SH-SY5Y (cell line): ENCODE data around the gene ZFP14.

Source experiments
- GATA2 ChIP-seq: IDR thresholded peaks from 2 replicates; pipeline ENCODE4 v1.6.1; 2011; ENCODE audit warnings: mild to moderate bottlenecking, low read depth, low read length
- GATA3 ChIP-seq: IDR thresholded peaks from 2 replicates; pipeline ENCODE4 v1.6.1; 2011; ENCODE audit warnings: low read depth, mild to moderate bottlenecking, low read length, moderate library complexity

- TF ChIP-seq GATA2, result no peak
- no peak for TF ChIP-seq GATA3
Observed at GRCh38 chr19:36331353-36332228, 47.4 kb downstream of the ZFP14 start.
